Mesodermal cell (in vitro differentiated cells): ENCODE measurements around the gene MIPEP. TPM values are rescaled to one million over a fixed set of nuclear protein-coding genes. Genes with fewer than 3 reads are reported as not detected.

Source experiments
- H3K27ac ChIP-seq: 2 replicates; pipeline ENCODE4 v1.7.0; 2013; ENCODE audit warnings: mild to moderate bottlenecking, low read depth, low read length, moderate library complexity; ENCODE audit not compliant: severe bottlenecking
- H3K36me3 ChIP-seq: 2 replicates; pipeline ENCODE4 v1.7.1; 2013; ENCODE audit warnings: mild to moderate bottlenecking, low read length, moderate library complexity; ENCODE audit not compliant: control insufficient read depth, insufficient read depth
- H3K4me1 ChIP-seq: one replicate; pipeline ENCODE4 v1.7.1; 2013; ENCODE audit warnings: mild to moderate bottlenecking, low read length; ENCODE audit not compliant: insufficient read depth, control insufficient read depth, poor library complexity, severe bottlenecking
- H3K4me3 ChIP-seq: 2 replicates; pipeline ENCODE4 v1.7.0; 2013; ENCODE audit warnings: low read length, control low read depth, mild to moderate bottlenecking; ENCODE audit not compliant: insufficient read depth, poor library complexity, severe bottlenecking; ENCODE audit errors: extremely low read depth
- H3K9me3 ChIP-seq: 2 replicates; pipeline ENCODE4 v1.7.1; 2013; ENCODE audit warnings: mild to moderate bottlenecking, low read length, moderate library complexity; ENCODE audit not compliant: control insufficient read depth
- WGBS, 2 experiments: methylation state at CpG; one replicate each; pipeline ENCODE4 v1.1.5; 2013; ENCODE audit warnings: missing lambda C conversion rate in 2 of 2; ENCODE audit not compliant: insufficient coverage in 2 of 2; 5-methylcytosine and 5-hydroxymethylcytosine counted together
- polyA plus RNA-seq, 2 experiments: library from polyadenylated mRNA; stranded (reverse); fragments of 50-300 nt; gene quantifications; one replicate each; pipeline ENCODE4 v1.2.3, GENCODE V29; 2013

MIPEP gene
- polyA plus RNA-seq (2013, experiment 1 of 2) = 15.6 TPM
- 11.3 TPM for polyA plus RNA-seq (2013, experiment 2 of 2)

- Histone ChIP-seq H3K27ac (peak within 1 kb of the TSS; percentile 89), H3K36me3 (peaks cover 7% of the 10 kb centered on the region), H3K4me1 (no peaks in the 10 kb centered on the region), H3K9me3 (no peaks in the 10 kb centered on the region), H3K4me3 (peak within 1 kb of the TSS; percentile 81)
- WGBS, 2 experiments = 0% methylated on average over 47 to 62 of the region's 75 CpGs
Measured at GRCh38 chr13:23888658-23889614, at the start of gene MIPEP. Gene MIPEP, minus strand, starts transcription at chr13:23889400. Its CDS starts 80 bp downstream, at chr13:23889320.

GRCh38 chr13:23934520-23934919, 45.3 kb upstream of the MIPEP start:
- Histone ChIP-seq H3K27ac (no peak overlapping the region), H3K9me3 (peaks cover 3% of the 10 kb centered on the region), H3K4me3 (no peak overlapping the region), H3K36me3 (no peaks in the 10 kb centered on the region), H3K4me1 (peaks cover 4% of the 10 kb centered on the region)
- no CpG with 5 or more reads among the region's 2 CpGs for WGBS, 2 experiments

GRCh38 chr13:23928985-23929384, 39.8 kb upstream of the MIPEP start:
- Histone ChIP-seq H3K4me1 (peaks cover 9% of the 10 kb centered on the region), H3K36me3 (no peaks in the 10 kb centered on the region), H3K4me3 (no peak overlapping the region), H3K9me3 (no peaks in the 10 kb centered on the region), H3K27ac (no peak overlapping the region)
- WGBS, 2 experiments = 100% methylated on average over 1 of the region's 2 CpGs

GRCh38 chr13:23923031-23923430, 33.8 kb upstream of the MIPEP start:
- Histone ChIP-seq H3K4me1 (no peaks in the 10 kb centered on the region), H3K4me3 (no peak overlapping the region), H3K9me3 (no peaks in the 10 kb centered on the region), H3K27ac (no peak overlapping the region), H3K36me3 (no peaks in the 10 kb centered on the region)
- WGBS, 2 experiments = no CpG with 5 or more reads among the region's 1 CpG

GRCh38 chr13:23922005-23922932, 33.1 kb upstream of the MIPEP start:
- Histone ChIP-seq H3K4me3 (no peak overlapping the region), H3K27ac (no peak overlapping the region), H3K9me3 (no peaks in the 10 kb centered on the region), H3K4me1 (no peaks in the 10 kb centered on the region), H3K36me3 (no peaks in the 10 kb centered on the region)
- WGBS, 2 experiments = 88 to 94% methylated on average over 5 of the region's 5 CpGs

GRCh38 chr13:23921451-23921888, 32.3 kb upstream of the MIPEP start:
- Histone ChIP-seq H3K4me1 (no peaks in the 10 kb centered on the region), H3K4me3 (no peak overlapping the region), H3K9me3 (no peaks in the 10 kb centered on the region), H3K27ac (no peak overlapping the region), H3K36me3 (no peaks in the 10 kb centered on the region)
- WGBS, 2 experiments = 30% methylated on average over 2 of the region's 2 CpGs; no CpG with 5 or more reads in 1 of the 2 experiments

- no CpG with 5 or more reads among the region's 1 CpG for WGBS, 2 experiments
- no peaks in the 10 kb centered on the region for H3K36me3 ChIP-seq
- no peaks in the 10 kb centered on the region for H3K4me1 ChIP-seq
- no peaks in the 10 kb centered on the region for H3K9me3 ChIP-seq
- no peak overlapping the region for H3K27ac ChIP-seq
- H3K4me3 ChIP-seq = no peak overlapping the region
Measured at GRCh38 chr13:23919006-23919405, 29.8 kb upstream of the MIPEP start.

- Histone ChIP-seq H3K4me1 (no peaks in the 10 kb centered on the region), H3K36me3 (no peaks in the 10 kb centered on the region), H3K27ac (no peak overlapping the region), H3K9me3 (no peaks in the 10 kb centered on the region), H3K4me3 (no peak overlapping the region)
- 80 to 86% methylated on average over 1 to 2 of the region's 2 CpGs for WGBS, 2 experiments
Measured at GRCh38 chr13:23918208-23918607, 29.0 kb upstream of the MIPEP start.

- no peak overlapping the region for H3K27ac ChIP-seq
- H3K4me1 ChIP-seq = no peaks in the 10 kb centered on the region
- 80% methylated on average over 2 of the region's 3 CpGs; no CpG with 5 or more reads in 1 of the 2 experiments for WGBS, 2 experiments
- H3K36me3 ChIP-seq = no peaks in the 10 kb centered on the region
- H3K4me3 ChIP-seq = no peak overlapping the region
- no peaks in the 10 kb centered on the region for H3K9me3 ChIP-seq
Measured at GRCh38 chr13:23915308-23915707, 26.1 kb upstream of the MIPEP start.

GRCh38 chr13:23912469-23912868, 23.3 kb upstream of the MIPEP start:
- WGBS, 2 experiments = 100% methylated on average over 1 of the region's 1 CpG; no CpG with 5 or more reads in 1 of the 2 experiments
- Histone ChIP-seq H3K4me3 (no peak overlapping the region), H3K36me3 (no peaks in the 10 kb centered on the region)

More at GRCh38 chr13:23912469-23912868, 23.3 kb upstream of the MIPEP start:
- H3K9me3 ChIP-seq = no peaks in the 10 kb centered on the region
- no peak overlapping the region for H3K27ac ChIP-seq
- H3K4me1 ChIP-seq = no peaks in the 10 kb centered on the region
